ENCODE data around the gene MMP20. TPM values are rescaled to one million over a fixed set of nuclear protein-coding genes. Genes with fewer than 3 reads are reported as not detected.

Gene MMP20
- polyA plus RNA-seq, 1 donor (not counting 4 experiments of a cell fraction or from before 2014, with no cell fraction given), result not detected

GRCh38 chr11:102546923-102547471 is 78.1 kb downstream of the MMP20 start:
- no peak for TF ChIP-seq EZH2 (IDR thresholded peaks at IDR 0.05; ENCODE audit: low read length)
- TF ChIP-seq CTCF (optimal IDR thresholded peaks at IDR 0.05 in 1 of 3, IDR thresholded peaks at IDR 0.05 in 1 of 3, conservative IDR thresholded peaks at IDR 0.05 in 1 of 3; ENCODE audit: extremely low read depth in 1 of 3, insufficient read depth in 2 of 3, low read length in 3 of 3), result no peak
- Histone ChIP-seq H3K9me1 (ENCODE audit: control insufficient read depth, extremely low read depth, insufficient read depth, low read length) (no peaks in the 10 kb centered on the region), H3K79me2 (ENCODE audit: control insufficient read depth, insufficient read depth, low read length) (no peaks in the 10 kb centered on the region), H4K20me1 (ENCODE audit: control insufficient read depth, extremely low read depth, insufficient read depth, low read length) (no peaks in the 10 kb centered on the region), H3K27ac (ENCODE audit: control insufficient read depth, insufficient read depth, low read length) (no peak overlapping the region), H3K4me2 (ENCODE audit: control insufficient read depth, extremely low read depth, insufficient read depth, low read depth, low read length) (no peak overlapping the region), H2AFZ (ENCODE audit: control insufficient read depth, low read length) (no peak overlapping the region), H3K36me3 (ENCODE audit: control insufficient read depth in 2 of 2, extremely low read depth in 1 of 2, insufficient read depth in 2 of 2, low read length in 2 of 2) (no peaks in the 10 kb centered on the region), H3K4me3 (ENCODE audit: control insufficient read depth in 2 of 3, extremely low read depth in 1 of 3, insufficient read depth in 2 of 3, low read depth in 1 of 3, low read length in 3 of 3) (no peak overlapping the region), H3K27me3 (ENCODE audit: control insufficient read depth, extremely low read depth, insufficient read depth, low read length) (no peaks in the 10 kb centered on the region), H3K9me3 (ENCODE audit: control insufficient read depth, low read depth, low read length) (no peaks in the 10 kb centered on the region), H3K4me1 (ENCODE audit: control insufficient read depth, extremely low read depth, insufficient read depth, low read length) (peaks cover 1% of the 10 kb centered on the region), H3K9ac (ENCODE audit: control insufficient read depth, extremely low read depth, insufficient read depth, low read length) (no peak overlapping the region)
- FAIRE-seq (no peak), DNase-seq (ENCODE audit: low read depth, low spot score) (no peak)
- dilution Hi-C loops (cut with MboI; ENCODE audit: extremely low pct_ligation_motif_present, low sequenced_read_pairs), result no loop called here

- Histone ChIP-seq H3K9ac (ENCODE audit: control insufficient read depth, extremely low read depth, insufficient read depth, low read length) (no peak overlapping the region), H3K27me3 (ENCODE audit: control insufficient read depth, extremely low read depth, insufficient read depth, low read length) (no peaks in the 10 kb centered on the region), H3K9me1 (ENCODE audit: control insufficient read depth, extremely low read depth, insufficient read depth, low read length) (no peaks in the 10 kb centered on the region), H3K79me2 (ENCODE audit: control insufficient read depth, insufficient read depth, low read length) (no peaks in the 10 kb centered on the region), H2AFZ (ENCODE audit: control insufficient read depth, low read length) (no peak overlapping the region), H3K4me1 (ENCODE audit: control insufficient read depth, extremely low read depth, insufficient read depth, low read length) (no peaks in the 10 kb centered on the region), H3K9me3 (ENCODE audit: control insufficient read depth, low read depth, low read length) (no peaks in the 10 kb centered on the region), H3K36me3 (ENCODE audit: control insufficient read depth in 2 of 2, extremely low read depth in 1 of 2, insufficient read depth in 2 of 2, low read length in 2 of 2) (no peaks in the 10 kb centered on the region), H3K4me2 (ENCODE audit: control insufficient read depth, extremely low read depth, insufficient read depth, low read depth, low read length) (no peak overlapping the region), H3K4me3 (ENCODE audit: control insufficient read depth in 2 of 3, extremely low read depth in 1 of 3, insufficient read depth in 2 of 3, low read depth in 1 of 3, low read length in 3 of 3) (no peak overlapping the region), H3K27ac (ENCODE audit: control insufficient read depth, insufficient read depth, low read length) (no peak overlapping the region), H4K20me1 (ENCODE audit: control insufficient read depth, extremely low read depth, insufficient read depth, low read length) (no peaks in the 10 kb centered on the region)
- FAIRE-seq (no peak), DNase-seq (ENCODE audit: low read depth, low spot score) (no peak)
- dilution Hi-C loops (cut with MboI; ENCODE audit: extremely low pct_ligation_motif_present, low sequenced_read_pairs), result no loop called here
- TF ChIP-seq CTCF (optimal IDR thresholded peaks at IDR 0.05 in 1 of 3, IDR thresholded peaks at IDR 0.05 in 1 of 3, conservative IDR thresholded peaks at IDR 0.05 in 1 of 3; ENCODE audit: extremely low read depth in 1 of 3, insufficient read depth in 2 of 3, low read length in 3 of 3) (no peak), EZH2 (IDR thresholded peaks at IDR 0.05; ENCODE audit: low read length) (no peak)
Observed at GRCh38 chr11:102546427-102546826, 78.7 kb downstream of the MMP20 start.
